ENCODE measurements around the gene NINJ2.

Gene NINJ2

DNA sequence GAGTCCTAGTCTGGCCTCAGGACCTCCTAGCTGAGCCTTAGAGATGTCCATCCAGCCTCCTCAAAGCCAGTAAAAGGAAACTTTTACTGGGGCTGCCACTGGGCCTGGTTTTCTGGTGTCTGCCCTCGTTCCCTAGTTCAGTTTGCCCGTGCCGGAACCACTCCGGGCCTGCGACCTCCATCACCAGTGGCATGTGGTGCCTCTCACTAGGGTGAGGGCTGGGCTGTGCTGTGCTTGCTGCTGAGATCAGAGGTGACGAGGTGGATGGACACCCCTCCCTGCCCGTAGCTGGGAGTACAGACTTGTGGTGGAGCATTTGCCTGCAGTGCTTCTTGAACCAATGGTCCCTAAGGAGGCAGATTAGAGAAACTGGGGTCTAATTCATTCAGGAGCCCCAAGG is 127.8 kb downstream of the NINJ2 start:
- no peak for DNase-seq (ENCODE audit: low read depth in 1 of 2, low spot score in 1 of 2)

- no peak for DNase-seq (ENCODE audit: low read depth in 1 of 2, low spot score in 1 of 2)
Observed at GRCh38 chr12:534216-534615, 129.0 kb downstream of the NINJ2 start.

- DNase-seq (ENCODE audit: low read depth in 1 of 2, low spot score in 1 of 2), result no peak
Observed at GRCh38 chr12:533718-534117, 129.5 kb downstream of the NINJ2 start.

- DNase-seq (ENCODE audit: low read depth in 1 of 2, low spot score in 1 of 2), result no peak
Observed at GRCh38 chr12:532908-533565, 130.2 kb downstream of the NINJ2 start.

- no peak for DNase-seq (ENCODE audit: low read depth in 1 of 2, low spot score in 1 of 2)
Observed at GRCh38 chr12:531951-532585, 131.2 kb downstream of the NINJ2 start.

DNA sequence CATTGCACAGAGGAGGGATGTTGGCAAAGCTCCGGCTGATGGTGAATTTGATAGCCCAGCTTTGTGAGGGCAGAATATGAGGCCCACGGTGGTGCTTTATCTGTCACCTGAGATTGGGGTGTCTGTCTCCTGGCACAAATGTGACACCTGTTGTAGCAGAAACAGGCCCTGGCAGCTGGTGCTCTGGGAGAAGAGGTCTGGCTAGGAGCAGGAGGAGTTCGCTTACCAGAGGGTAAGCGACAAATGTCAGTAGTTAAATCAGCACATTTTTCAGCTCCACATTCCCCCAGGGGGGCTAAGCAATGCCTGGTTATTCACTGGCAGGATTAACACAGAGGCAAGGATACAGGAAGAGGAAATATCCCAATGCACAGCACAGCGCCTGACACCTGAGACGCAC is 132.4 kb downstream of the NINJ2 start:
- no peak for DNase-seq (ENCODE audit: low read depth in 1 of 2, low spot score in 1 of 2)

DNA sequence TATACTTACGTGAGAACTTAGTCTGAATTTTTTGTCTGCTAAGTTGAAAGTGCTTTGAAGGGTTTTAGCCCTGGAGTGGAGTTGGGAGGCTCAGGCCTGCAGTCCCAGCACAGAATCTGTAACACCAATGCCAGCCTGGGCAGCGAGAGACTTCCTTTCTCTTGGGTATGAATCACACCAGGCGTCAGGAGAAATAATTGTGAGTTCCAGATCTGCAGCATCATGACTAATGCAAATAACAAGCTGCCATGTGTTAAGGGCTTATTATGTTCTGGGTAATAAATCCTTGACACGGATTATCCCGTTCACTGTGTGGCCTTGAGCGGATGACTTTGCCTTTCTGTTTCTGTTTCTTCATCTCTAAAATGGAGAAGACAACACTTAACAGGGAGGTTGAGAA is 132.9 kb downstream of the NINJ2 start:
- no peak for DNase-seq (ENCODE audit: low read depth in 1 of 2, low spot score in 1 of 2)

GRCh38 chr12:527729-528128 is 135.5 kb downstream of the NINJ2 start:
- no peak for DNase-seq (ENCODE audit: low read depth in 1 of 2, low spot score in 1 of 2)

- no peak for DNase-seq (ENCODE audit: low read depth in 1 of 2, low spot score in 1 of 2)
Observed at GRCh38 chr12:527241-527640, 136.0 kb downstream of the NINJ2 start.

- no peak for DNase-seq (ENCODE audit: low read depth in 1 of 2, low spot score in 1 of 2)
Observed at GRCh38 chr12:526089-526488, 137.2 kb downstream of the NINJ2 start.

DNA sequence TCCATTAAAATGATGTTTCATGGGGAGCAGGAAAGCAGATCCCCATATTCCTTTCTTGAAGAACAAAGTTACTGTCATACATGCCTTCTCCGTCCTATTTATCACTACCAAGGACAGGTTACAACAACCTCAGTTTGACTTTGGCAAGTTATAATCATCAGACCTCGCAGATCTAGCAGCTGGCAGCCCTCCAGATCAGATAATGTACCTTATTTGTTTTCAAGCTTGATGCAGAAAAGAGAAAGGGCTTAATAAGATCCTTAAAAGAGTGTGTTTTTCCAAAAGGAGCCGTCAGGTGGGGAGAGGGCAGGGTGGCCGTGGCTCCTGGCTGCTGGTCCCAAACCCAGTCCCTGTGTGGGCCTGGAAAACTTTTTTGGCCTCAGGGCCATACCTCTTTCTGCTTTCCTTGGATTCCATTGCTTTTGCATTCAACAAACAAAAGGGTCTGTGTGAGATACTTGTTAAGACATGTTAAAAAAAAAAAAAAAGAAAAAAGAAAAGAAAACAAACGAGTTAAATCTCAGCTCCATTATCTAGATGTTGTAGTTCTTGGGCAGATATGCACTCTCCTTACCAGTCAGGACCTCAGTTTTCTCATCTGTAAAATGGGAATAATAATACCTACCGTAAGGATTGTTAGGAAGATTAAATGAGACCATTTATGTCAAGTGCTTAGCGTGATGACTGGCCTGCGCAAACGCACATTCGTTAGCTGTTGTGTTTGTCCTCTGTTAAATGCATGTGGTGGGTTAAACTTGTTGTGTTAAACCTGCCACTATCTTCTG is 138.9 kb downstream of the NINJ2 start:
- DNase-seq (ENCODE audit: low read depth in 1 of 2, low spot score in 1 of 2), result no peak

DNA sequence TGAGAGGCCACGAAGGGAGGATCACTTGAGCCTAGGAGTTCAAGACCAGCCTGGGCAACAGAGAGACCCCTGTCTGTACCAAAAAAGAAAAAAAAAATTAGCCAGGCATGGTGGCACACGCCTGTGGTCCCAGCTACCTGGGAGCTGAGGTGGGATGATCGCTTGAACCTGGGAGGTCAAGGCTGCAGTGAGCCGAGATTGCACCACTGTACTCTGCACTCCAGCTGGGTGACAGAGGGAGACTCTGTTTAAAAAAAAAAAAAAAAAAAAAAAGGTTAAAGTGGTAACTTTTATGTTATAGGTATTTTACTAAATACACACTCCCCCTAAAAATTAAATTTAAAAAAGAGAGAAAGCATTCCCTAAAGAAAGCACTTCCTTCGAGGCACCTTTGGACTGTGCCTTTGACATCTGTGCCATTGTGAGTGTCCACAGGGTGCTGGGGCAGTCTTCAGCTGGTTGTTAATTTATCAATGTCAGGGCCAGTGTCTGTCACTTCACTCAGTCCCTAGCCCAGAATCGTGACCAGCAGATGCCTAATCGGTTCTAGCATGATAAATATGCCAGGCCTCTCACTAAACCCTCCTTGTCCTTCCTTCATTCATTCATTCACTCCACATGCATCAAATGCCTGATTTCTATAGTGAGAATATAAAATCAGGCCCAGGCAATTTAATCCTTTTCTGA is 140.4 kb downstream of the NINJ2 start:
- DNase-seq (ENCODE audit: low read depth in 1 of 2, low spot score in 1 of 2), result no peak

DNA sequence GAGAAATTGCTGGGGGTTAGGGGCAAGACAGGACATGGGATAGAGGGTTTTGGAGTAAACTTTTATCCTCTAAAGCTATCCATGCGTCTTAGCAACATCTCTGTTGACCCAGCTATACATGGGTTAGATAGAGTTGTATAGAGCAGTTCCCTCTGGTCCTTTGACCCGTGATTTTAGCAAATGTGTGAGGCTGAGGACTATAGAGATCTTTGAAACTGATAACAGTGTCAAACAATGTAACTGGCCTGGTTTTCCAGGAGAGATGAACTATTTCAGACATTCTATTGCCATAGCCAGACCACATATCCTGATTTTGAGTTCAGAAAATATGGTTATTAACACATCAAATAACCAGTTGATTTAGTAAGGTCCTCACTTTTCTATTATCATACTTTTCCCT is 143.1 kb downstream of the NINJ2 start:
- DNase-seq (ENCODE audit: low read depth in 1 of 2, low spot score in 1 of 2), result no peak

DNA sequence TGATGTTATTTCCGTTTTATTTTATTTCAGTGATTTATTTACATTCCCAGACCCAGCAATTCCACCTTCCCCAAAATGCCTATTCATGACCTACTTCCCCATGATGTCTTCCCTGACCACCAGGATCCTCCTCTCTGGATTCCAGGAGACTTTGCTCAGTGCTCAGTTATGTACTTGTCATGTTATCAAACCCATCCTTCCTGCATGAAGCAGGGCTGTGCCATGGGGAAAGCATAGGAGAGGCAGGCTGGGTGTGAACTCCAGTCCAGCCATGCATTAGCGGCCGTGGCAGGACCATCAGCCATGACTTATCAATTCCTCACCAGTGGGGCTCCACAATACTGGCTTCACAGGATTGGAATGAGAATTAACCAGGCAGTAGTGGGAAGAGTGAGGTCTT is 145.7 kb downstream of the NINJ2 start:
- no peak for DNase-seq (ENCODE audit: low read depth in 1 of 2, low spot score in 1 of 2)

Measured in activated CD4-positive, alpha-beta T cell treated with anti-CD3 and anti-CD28 coated beads, Interleukin-2, amount 50 U/mL, for 24 hours (primary cell).